ENCODE measurements around the gene KRTAP10-3.

KRTAP10-3 gene

GRCh38 chr21:44528634-44528995 is 30.0 kb downstream of the KRTAP10-3 start:
- H3K9me3 ChIP-seq (ENCODE audit: insufficient read depth, low read depth, low read length): no peaks in the 10 kb centered on the region
- H4K91ac ChIP-seq (ENCODE audit: low read depth, low read length): no peak overlapping the region
- H3K79me2 ChIP-seq (ENCODE audit: control insufficient read depth, insufficient read depth, low read length, poor library complexity): no peaks in the 10 kb centered on the region
- H3K23ac ChIP-seq (ENCODE audit: low read length): no peak overlapping the region
- H3K36me3 ChIP-seq (ENCODE audit: control insufficient read depth in 1 of 2, insufficient read depth in 2 of 2, low read length in 2 of 2): no peaks in the 10 kb centered on the region
- H3K9ac ChIP-seq (ENCODE audit: low read length): no peak overlapping the region
- H3K79me1 ChIP-seq (ENCODE audit: low read length): no peaks in the 10 kb centered on the region
- H3K27me3 ChIP-seq (ENCODE audit: insufficient read depth, low read length): no peaks in the 10 kb centered on the region
- no peak overlapping the region for H2BK5ac ChIP-seq (ENCODE audit: low read depth, low read length, poor library complexity)
- H2BK12ac ChIP-seq (ENCODE audit: low read length): no peak overlapping the region
- WGBS (ENCODE audit: extremely low coverage, insufficient coverage, insufficient read length): no CpG with 5 or more reads among the region's 10 CpGs
- H4K8ac ChIP-seq (ENCODE audit: low read depth, low read length): no peak overlapping the region
- H2AFZ ChIP-seq (ENCODE audit: insufficient read depth, low read length, poor library complexity): no peak overlapping the region
- H3K18ac ChIP-seq (ENCODE audit: low read length): no peak overlapping the region
- no peaks in the 10 kb centered on the region for H3K4me1 ChIP-seq (ENCODE audit: control insufficient read depth in 1 of 2, insufficient read depth in 2 of 2, low read length in 2 of 2)
- no peak overlapping the region for H2AK5ac ChIP-seq (ENCODE audit: low read length)
- no peak overlapping the region for H2BK120ac ChIP-seq (ENCODE audit: insufficient read depth, low read length, poor library complexity)
- H3K4me2 ChIP-seq (ENCODE audit: low read length): no peak overlapping the region
- H3K27ac ChIP-seq (ENCODE audit: low read depth, low read length): no peak overlapping the region
- no peak overlapping the region for H3K4ac ChIP-seq (ENCODE audit: low read depth, low read length)
- no peak for DNase-seq
- no peak overlapping the region for H4K12ac ChIP-seq (ENCODE audit: low read depth, low read length)
- no peak overlapping the region for H3K14ac ChIP-seq (ENCODE audit: low read length)
- H3K4me3 ChIP-seq (ENCODE audit: low read depth, low read length): no peak overlapping the region

- no peak for DNase-seq
- H3K23ac ChIP-seq (ENCODE audit: low read length): no peak overlapping the region
- H3K14ac ChIP-seq (ENCODE audit: low read length): no peak overlapping the region
- H2BK12ac ChIP-seq (ENCODE audit: low read length): no peak overlapping the region
- H3K9ac ChIP-seq (ENCODE audit: low read length): no peak overlapping the region
- H4K12ac ChIP-seq (ENCODE audit: low read depth, low read length): no peak overlapping the region
- H3K79me1 ChIP-seq (ENCODE audit: low read length): no peaks in the 10 kb centered on the region
- no peaks in the 10 kb centered on the region for H3K79me2 ChIP-seq (ENCODE audit: control insufficient read depth, insufficient read depth, low read length, poor library complexity)
- H2BK5ac ChIP-seq (ENCODE audit: low read depth, low read length, poor library complexity): no peak overlapping the region
- no peak overlapping the region for H2BK120ac ChIP-seq (ENCODE audit: insufficient read depth, low read length, poor library complexity)
- H3K36me3 ChIP-seq (ENCODE audit: control insufficient read depth in 1 of 2, insufficient read depth in 2 of 2, low read length in 2 of 2): no peaks in the 10 kb centered on the region
- H3K27me3 ChIP-seq (ENCODE audit: insufficient read depth, low read length): no peaks in the 10 kb centered on the region
- H4K8ac ChIP-seq (ENCODE audit: low read depth, low read length): no peak overlapping the region
- H3K27ac ChIP-seq (ENCODE audit: low read depth, low read length): no peak overlapping the region
- no peaks in the 10 kb centered on the region for H3K4me1 ChIP-seq (ENCODE audit: control insufficient read depth in 1 of 2, insufficient read depth in 2 of 2, low read length in 2 of 2)
- H3K4ac ChIP-seq (ENCODE audit: low read depth, low read length): no peak overlapping the region
- H2AFZ ChIP-seq (ENCODE audit: insufficient read depth, low read length, poor library complexity): no peak overlapping the region
- no peak overlapping the region for H3K4me2 ChIP-seq (ENCODE audit: low read length)
- H2AK5ac ChIP-seq (ENCODE audit: low read length): no peak overlapping the region
- H3K9me3 ChIP-seq (ENCODE audit: insufficient read depth, low read depth, low read length): no peaks in the 10 kb centered on the region
- H4K91ac ChIP-seq (ENCODE audit: low read depth, low read length): no peak overlapping the region
- H3K4me3 ChIP-seq (ENCODE audit: low read depth, low read length): no peak overlapping the region
- H3K18ac ChIP-seq (ENCODE audit: low read length): no peak overlapping the region
- WGBS (ENCODE audit: extremely low coverage, insufficient coverage, insufficient read length): no CpG with 5 or more reads among the region's 18 CpGs
Observed at GRCh38 chr21:44527983-44528633, 30.5 kb downstream of the KRTAP10-3 start.

- no peak for DNase-seq
- H4K8ac ChIP-seq (ENCODE audit: low read depth, low read length): no peak overlapping the region
- no peak overlapping the region for H2AK5ac ChIP-seq (ENCODE audit: low read length)
- H3K23ac ChIP-seq (ENCODE audit: low read length): no peak overlapping the region
- no peak overlapping the region for H3K14ac ChIP-seq (ENCODE audit: low read length)
- H3K27ac ChIP-seq (ENCODE audit: low read depth, low read length): no peak overlapping the region
- no peaks in the 10 kb centered on the region for H3K4me1 ChIP-seq (ENCODE audit: control insufficient read depth in 1 of 2, insufficient read depth in 2 of 2, low read length in 2 of 2)
- H2AFZ ChIP-seq (ENCODE audit: insufficient read depth, low read length, poor library complexity): no peak overlapping the region
- H3K36me3 ChIP-seq (ENCODE audit: control insufficient read depth in 1 of 2, insufficient read depth in 2 of 2, low read length in 2 of 2): no peaks in the 10 kb centered on the region
- H3K79me1 ChIP-seq (ENCODE audit: low read length): no peaks in the 10 kb centered on the region
- H3K27me3 ChIP-seq (ENCODE audit: insufficient read depth, low read length): no peaks in the 10 kb centered on the region
- H3K18ac ChIP-seq (ENCODE audit: low read length): no peak overlapping the region
- WGBS (ENCODE audit: extremely low coverage, insufficient coverage, insufficient read length): no CpG with 5 or more reads among the region's 37 CpGs
- H3K79me2 ChIP-seq (ENCODE audit: control insufficient read depth, insufficient read depth, low read length, poor library complexity): no peaks in the 10 kb centered on the region
- H3K4me2 ChIP-seq (ENCODE audit: low read length): no peak overlapping the region
- H4K91ac ChIP-seq (ENCODE audit: low read depth, low read length): no peak overlapping the region
- no peak overlapping the region for H2BK5ac ChIP-seq (ENCODE audit: low read depth, low read length, poor library complexity)
- no peak overlapping the region for H3K4ac ChIP-seq (ENCODE audit: low read depth, low read length)
- H2BK12ac ChIP-seq (ENCODE audit: low read length): no peak overlapping the region
- no peak overlapping the region for H2BK120ac ChIP-seq (ENCODE audit: insufficient read depth, low read length, poor library complexity)
- H3K4me3 ChIP-seq (ENCODE audit: low read depth, low read length): no peak overlapping the region
- no peak overlapping the region for H3K9ac ChIP-seq (ENCODE audit: low read length)
- H3K9me3 ChIP-seq (ENCODE audit: insufficient read depth, low read depth, low read length): no peaks in the 10 kb centered on the region
- H4K12ac ChIP-seq (ENCODE audit: low read depth, low read length): no peak overlapping the region
Observed at GRCh38 chr21:44527156-44527982, 31.2 kb downstream of the KRTAP10-3 start.

GRCh38 chr21:44526096-44526997 is 32.2 kb downstream of the KRTAP10-3 start:
- H3K4ac ChIP-seq (ENCODE audit: low read depth, low read length): no peak overlapping the region
- H3K27me3 ChIP-seq (ENCODE audit: insufficient read depth, low read length): no peaks in the 10 kb centered on the region
- no peak overlapping the region for H4K91ac ChIP-seq (ENCODE audit: low read depth, low read length)
- H4K8ac ChIP-seq (ENCODE audit: low read depth, low read length): no peak overlapping the region
- H3K4me3 ChIP-seq (ENCODE audit: low read depth, low read length): no peak overlapping the region
- H3K79me1 ChIP-seq (ENCODE audit: low read length): no peaks in the 10 kb centered on the region
- H2AFZ ChIP-seq (ENCODE audit: insufficient read depth, low read length, poor library complexity): no peak overlapping the region
- no peak overlapping the region for H4K12ac ChIP-seq (ENCODE audit: low read depth, low read length)
- no peak overlapping the region for H3K23ac ChIP-seq (ENCODE audit: low read length)
- no CpG with 5 or more reads among the region's 12 CpGs for WGBS (ENCODE audit: extremely low coverage, insufficient coverage, insufficient read length)
- H2BK120ac ChIP-seq (ENCODE audit: insufficient read depth, low read length, poor library complexity): no peak overlapping the region
- DNase-seq: no peak
- H3K79me2 ChIP-seq (ENCODE audit: control insufficient read depth, insufficient read depth, low read length, poor library complexity): no peaks in the 10 kb centered on the region
- no peak overlapping the region for H3K18ac ChIP-seq (ENCODE audit: low read length)
- H3K9ac ChIP-seq (ENCODE audit: low read length): no peak overlapping the region
- no peak overlapping the region for H2BK12ac ChIP-seq (ENCODE audit: low read length)
- H3K4me1 ChIP-seq (ENCODE audit: control insufficient read depth in 1 of 2, insufficient read depth in 2 of 2, low read length in 2 of 2): no peaks in the 10 kb centered on the region
- H3K9me3 ChIP-seq (ENCODE audit: insufficient read depth, low read depth, low read length): no peaks in the 10 kb centered on the region
- H3K36me3 ChIP-seq (ENCODE audit: control insufficient read depth in 1 of 2, insufficient read depth in 2 of 2, low read length in 2 of 2): no peaks in the 10 kb centered on the region
- no peak overlapping the region for H2BK5ac ChIP-seq (ENCODE audit: low read depth, low read length, poor library complexity)
- H3K4me2 ChIP-seq (ENCODE audit: low read length): no peak overlapping the region
- H3K27ac ChIP-seq (ENCODE audit: low read depth, low read length): no peak overlapping the region
- no peak overlapping the region for H3K14ac ChIP-seq (ENCODE audit: low read length)
- H2AK5ac ChIP-seq (ENCODE audit: low read length): no peak overlapping the region
